WTC11 (cell line): ENCODE results near the gene ESYT1. TPM values are rescaled to one million over a fixed set of nuclear protein-coding genes. Genes with fewer than 3 reads are reported as not detected.

ENCODE experiments used
- ATAC-seq: fragments of 200-7000 bp; cut with Tn5 transposase; 2 replicates; pipeline ENCODE4 v1.10.0; 2021; ENCODE audit warnings: mild to moderate bottlenecking, moderate library complexity
- CTCF ChIA-PET: fragments of 300-600 bp; sonication (Branson Sonifier 250); formaldehyde crosslinking; loops from one replicate; lab custom pipeline; 2021; ENCODE audit warnings: antibody characterized with exemption; lab: Charles Lee
- POLR2A ChIA-PET: fragments of 350-600 bp; sonication (Branson Sonifier 250); formaldehyde crosslinking; loops from one replicate; lab custom pipeline; 2021; ENCODE audit warnings: antibody characterized with exemption; lab: Charles Lee
- DNase-seq: peaks from one replicate; pipeline ENCODE4 v3.0.0; 2021; ENCODE audit warnings: low spot score
- H3K27ac Mint-ChIP-seq: 2 replicates; pipeline ENCODE4 v1.8.0; 2021; ENCODE audit warnings: mixed read lengths
- H3K27me3 Mint-ChIP-seq: 2 replicates; pipeline ENCODE4 v1.8.0; 2021; ENCODE audit warnings: low read depth, mild to moderate bottlenecking, moderate library complexity, mixed read lengths
- H3K36me3 Mint-ChIP-seq: 2 replicates; pipeline ENCODE4 v1.8.0; 2021; ENCODE audit warnings: mixed read lengths
- H3K4me1 Mint-ChIP-seq: 2 replicates; pipeline ENCODE4 v1.8.0; 2022; ENCODE audit warnings: mixed read lengths
- H3K4me3 Mint-ChIP-seq: 2 replicates; pipeline ENCODE4 v1.8.0; 2021; ENCODE audit warnings: mild to moderate bottlenecking, moderate library complexity, mixed read lengths
- H3K9me3 Mint-ChIP-seq: 2 replicates; pipeline ENCODE4 v1.8.0; 2021; ENCODE audit warnings: mixed read lengths
- CREB1 ChIP-seq: sonication (generic); formaldehyde crosslinking; IDR thresholded peaks from 2 replicates; pipeline ENCODE4 v1.8.0; 2023; ENCODE audit warnings: mild to moderate bottlenecking, missing genetic modification reagents
- EMX1 ChIP-seq: fragments of 250-450 bp; sonication (Bioruptor Pico); IDR thresholded peaks from 2 replicates; pipeline ENCODE4 v1.8.0; 2021; ENCODE audit warnings: mild to moderate bottlenecking
- ETV6 ChIP-seq: sonication (generic); formaldehyde crosslinking; IDR thresholded peaks from 2 replicates; pipeline ENCODE4 v1.8.1; 2022; ENCODE audit warnings: mild to moderate bottlenecking, missing genetic modification reagents
- GABPB1 ChIP-seq: sonication (generic); formaldehyde crosslinking; IDR thresholded peaks from 2 replicates; pipeline ENCODE4 v1.8.1; 2023; ENCODE audit warnings: mild to moderate bottlenecking, missing genetic modification reagents
- MXD4 ChIP-seq: fragments of 250-450 bp; sonication (Bioruptor Pico); IDR thresholded peaks from 2 replicates; pipeline ENCODE4 v1.8.0; 2021; ENCODE audit warnings: mild to moderate bottlenecking, moderate library complexity, borderline replicate concordance
- NFATC4 ChIP-seq: fragments of 250-450 bp; sonication (Bioruptor Pico); IDR thresholded peaks from 2 replicates; pipeline ENCODE4 v1.9.0; 2021; ENCODE audit warnings: mild to moderate bottlenecking
- NR2C2 ChIP-seq: sonication (generic); formaldehyde crosslinking; IDR thresholded peaks from 2 replicates; pipeline ENCODE4 v1.8.0; 2022; ENCODE audit warnings: mild to moderate bottlenecking, missing genetic modification reagents
- PRRX2 ChIP-seq: fragments of 250-450 bp; sonication (Bioruptor Pico); IDR thresholded peaks from 2 replicates; pipeline ENCODE4 v1.8.0; 2021; ENCODE audit warnings: mild to moderate bottlenecking
- SP1 ChIP-seq: sonication (generic); formaldehyde crosslinking; conservative IDR thresholded peaks from 2 replicates; pipeline ENCODE4 v1.8.1; 2022; ENCODE audit warnings: missing genetic modification reagents
- ZNF416 ChIP-seq: fragments of 250-450 bp; sonication (Bioruptor Pico); IDR thresholded peaks from 2 replicates; pipeline ENCODE4 v1.9.0; 2021; ENCODE audit warnings: mild to moderate bottlenecking, inconsistent platforms
- ZNF671 ChIP-seq: fragments of 250-450 bp; sonication (Bioruptor Pico); IDR thresholded peaks from 2 replicates; pipeline ENCODE4 v1.8.0; 2021; ENCODE audit warnings: mild to moderate bottlenecking
- total RNA-seq: library from RNA; stranded (reverse); gene quantifications from 3 replicates; pipeline ENCODE4 v1.2.3, GENCODE V29; 2021
- TF ChIP-seq, protein P1 (sequence below): fragments of 250-450 bp; sonication (Bioruptor Pico); IDR thresholded peaks from 2 replicates; pipeline ENCODE4 v1.9.0; 2021; ENCODE audit warnings: mild to moderate bottlenecking
- TF ChIP-seq, protein P2 (sequence below): fragments of 250-450 bp; sonication (Bioruptor Pico); IDR thresholded peaks from 2 replicates; pipeline ENCODE4 v1.9.0; 2021; ENCODE audit warnings: mild to moderate bottlenecking
- TF ChIP-seq, protein P3 (sequence below): fragments of 250-450 bp; sonication (Bioruptor Pico); IDR thresholded peaks from 2 replicates; pipeline ENCODE4 v1.9.0; 2021; ENCODE audit warnings: mild to moderate bottlenecking, borderline replicate concordance
- TF ChIP-seq, protein P4 (sequence below): fragments of 250-450 bp; sonication (Bioruptor Pico); conservative IDR thresholded peaks from 2 replicates; pipeline ENCODE4 v1.9.0; 2021; ENCODE audit warnings: mild to moderate bottlenecking

The ESYT1 gene
- total RNA-seq, 1 experiment from 2014 or later: 80.1 TPM

DNA sequence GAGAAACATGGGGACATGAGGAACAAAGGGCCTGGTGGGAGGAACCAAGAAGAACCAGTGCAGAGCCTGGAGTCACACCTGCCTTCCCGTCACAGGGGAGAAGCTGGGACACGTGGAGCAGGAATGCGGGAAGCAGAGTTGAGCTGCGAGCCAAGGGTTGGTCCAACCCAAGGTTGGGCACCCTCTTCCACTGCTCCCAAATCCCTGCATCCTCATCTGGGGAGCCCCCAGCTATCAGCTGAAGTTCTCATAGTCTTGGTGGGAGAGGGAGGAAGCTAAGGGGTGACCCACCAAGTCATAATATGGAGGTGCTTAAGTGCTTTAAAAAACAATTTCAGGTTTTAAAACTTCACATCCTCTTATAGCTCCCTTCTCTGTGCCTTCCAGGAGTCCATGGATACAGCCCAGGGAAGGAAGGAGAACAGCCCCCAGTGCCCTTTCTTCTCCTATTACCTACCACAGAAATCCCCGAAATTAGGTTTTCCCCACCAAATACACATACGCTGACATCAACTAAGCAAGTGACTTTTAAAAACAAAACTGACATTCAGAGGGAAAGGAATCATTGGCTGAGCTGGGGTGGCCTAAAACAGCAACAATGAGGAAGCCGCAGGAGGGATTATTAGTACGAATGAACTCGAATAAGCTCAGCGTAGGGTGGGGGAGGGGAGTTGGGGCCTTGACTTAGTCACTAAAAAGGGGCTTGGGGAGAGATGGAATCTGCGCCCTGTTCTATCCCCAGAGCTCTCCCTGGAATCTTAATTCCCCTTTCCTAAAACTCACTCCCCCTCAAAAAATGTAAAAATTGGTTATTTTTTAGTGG, 34.6 kb downstream of the ESYT1 start:
- Mint-ChIP-seq H3K27me3 (no peaks in the 10 kb centered on the region), H3K36me3 (peaks cover 74% of the 10 kb centered on the region)

More for the DNA sequence above, 34.6 kb downstream of the ESYT1 start:
- no peaks in the 10 kb centered on the region for H3K9me3 Mint-ChIP-seq
- ChIA-PET CTCF (interaction anchor here (0.6 to 3.4 kb wide), 8 partner anchors 11 to 416 kb away, joined by 3 to 21 read pairs (median 8); partner anchors contain the start of genes ESYT1, MYL6B, RNF41 and SMARCC2), POLR2A (interaction anchor here (0.5 to 7.2 kb wide), 17 partner anchors 9 to 1863 kb away, joined by 3 to 104 read pairs (median 4); partner anchors contain the start of genes ERBB3, ESYT1, MYL6B and RAB5B)
- DNase-seq: no peak
- H3K4me1 Mint-ChIP-seq: peaks cover 43% of the 10 kb centered on the region
- TF ChIP-seq, protein P1, sequence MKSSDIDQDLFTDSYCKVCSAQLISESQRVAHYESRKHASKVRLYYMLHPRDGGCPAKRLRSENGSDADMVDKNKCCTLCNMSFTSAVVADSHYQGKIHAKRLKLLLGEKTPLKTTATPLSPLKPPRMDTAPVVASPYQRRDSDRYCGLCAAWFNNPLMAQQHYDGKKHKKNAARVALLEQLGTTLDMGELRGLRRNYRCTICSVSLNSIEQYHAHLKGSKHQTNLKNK (CRISPR knock-in tag): no peak
- TF ChIP-seq MXD4 (no peak), ZNF416 (peak; percentile 81), NFATC4 (CRISPR knock-in tag) (peak; percentile 76), GABPB1 (CRISPR knock-in tag) (no peak), ETV6 (CRISPR knock-in tag) (no peak), ZNF671 (CRISPR knock-in tag) (peak; percentile 88), CREB1 (CRISPR knock-in tag) (no peak), EMX1 (CRISPR knock-in tag) (peak; percentile 65; the same call in 1 of the 2 replicates), SP1 (CRISPR knock-in tag) (no peak), NR2C2 (no peak), PRRX2 (CRISPR knock-in tag) (peak; percentile 75; the same call in 1 of the 2 replicates)
- TF ChIP-seq, protein P2, sequence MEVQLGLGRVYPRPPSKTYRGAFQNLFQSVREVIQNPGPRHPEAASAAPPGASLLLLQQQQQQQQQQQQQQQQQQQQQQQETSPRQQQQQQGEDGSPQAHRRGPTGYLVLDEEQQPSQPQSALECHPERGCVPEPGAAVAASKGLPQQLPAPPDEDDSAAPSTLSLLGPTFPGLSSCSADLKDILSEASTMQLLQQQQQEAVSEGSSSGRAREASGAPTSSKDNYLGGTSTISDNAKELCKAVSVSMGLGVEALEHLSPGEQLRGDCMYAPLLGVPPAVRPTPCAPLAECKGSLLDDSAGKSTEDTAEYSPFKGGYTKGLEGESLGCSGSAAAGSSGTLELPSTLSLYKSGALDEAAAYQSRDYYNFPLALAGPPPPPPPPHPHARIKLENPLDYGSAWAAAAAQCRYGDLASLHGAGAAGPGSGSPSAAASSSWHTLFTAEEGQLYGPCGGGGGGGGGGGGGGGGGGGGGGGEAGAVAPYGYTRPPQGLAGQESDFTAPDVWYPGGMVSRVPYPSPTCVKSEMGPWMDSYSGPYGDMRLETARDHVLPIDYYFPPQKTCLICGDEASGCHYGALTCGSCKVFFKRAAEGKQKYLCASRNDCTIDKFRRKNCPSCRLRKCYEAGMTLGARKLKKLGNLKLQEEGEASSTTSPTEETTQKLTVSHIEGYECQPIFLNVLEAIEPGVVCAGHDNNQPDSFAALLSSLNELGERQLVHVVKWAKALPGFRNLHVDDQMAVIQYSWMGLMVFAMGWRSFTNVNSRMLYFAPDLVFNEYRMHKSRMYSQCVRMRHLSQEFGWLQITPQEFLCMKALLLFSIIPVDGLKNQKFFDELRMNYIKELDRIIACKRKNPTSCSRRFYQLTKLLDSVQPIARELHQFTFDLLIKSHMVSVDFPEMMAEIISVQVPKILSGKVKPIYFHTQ (CRISPR knock-in tag): 0 out of 2 replicates have a peak, but pooled peaks have one; percentile 26
- TF ChIP-seq, protein P3, sequence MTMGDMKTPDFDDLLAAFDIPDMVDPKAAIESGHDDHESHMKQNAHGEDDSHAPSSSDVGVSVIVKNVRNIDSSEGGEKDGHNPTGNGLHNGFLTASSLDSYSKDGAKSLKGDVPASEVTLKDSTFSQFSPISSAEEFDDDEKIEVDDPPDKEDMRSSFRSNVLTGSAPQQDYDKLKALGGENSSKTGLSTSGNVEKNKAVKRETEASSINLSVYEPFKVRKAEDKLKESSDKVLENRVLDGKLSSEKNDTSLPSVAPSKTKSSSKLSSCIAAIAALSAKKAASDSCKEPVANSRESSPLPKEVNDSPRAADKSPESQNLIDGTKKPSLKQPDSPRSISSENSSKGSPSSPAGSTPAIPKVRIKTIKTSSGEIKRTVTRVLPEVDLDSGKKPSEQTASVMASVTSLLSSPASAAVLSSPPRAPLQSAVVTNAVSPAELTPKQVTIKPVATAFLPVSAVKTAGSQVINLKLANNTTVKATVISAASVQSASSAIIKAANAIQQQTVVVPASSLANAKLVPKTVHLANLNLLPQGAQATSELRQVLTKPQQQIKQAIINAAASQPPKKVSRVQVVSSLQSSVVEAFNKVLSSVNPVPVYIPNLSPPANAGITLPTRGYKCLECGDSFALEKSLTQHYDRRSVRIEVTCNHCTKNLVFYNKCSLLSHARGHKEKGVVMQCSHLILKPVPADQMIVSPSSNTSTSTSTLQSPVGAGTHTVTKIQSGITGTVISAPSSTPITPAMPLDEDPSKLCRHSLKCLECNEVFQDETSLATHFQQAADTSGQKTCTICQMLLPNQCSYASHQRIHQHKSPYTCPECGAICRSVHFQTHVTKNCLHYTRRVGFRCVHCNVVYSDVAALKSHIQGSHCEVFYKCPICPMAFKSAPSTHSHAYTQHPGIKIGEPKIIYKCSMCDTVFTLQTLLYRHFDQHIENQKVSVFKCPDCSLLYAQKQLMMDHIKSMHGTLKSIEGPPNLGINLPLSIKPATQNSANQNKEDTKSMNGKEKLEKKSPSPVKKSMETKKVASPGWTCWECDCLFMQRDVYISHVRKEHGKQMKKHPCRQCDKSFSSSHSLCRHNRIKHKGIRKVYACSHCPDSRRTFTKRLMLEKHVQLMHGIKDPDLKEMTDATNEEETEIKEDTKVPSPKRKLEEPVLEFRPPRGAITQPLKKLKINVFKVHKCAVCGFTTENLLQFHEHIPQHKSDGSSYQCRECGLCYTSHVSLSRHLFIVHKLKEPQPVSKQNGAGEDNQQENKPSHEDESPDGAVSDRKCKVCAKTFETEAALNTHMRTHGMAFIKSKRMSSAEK: 0 out of 2 replicates have a peak, but pooled peaks have one; percentile 55
- TF ChIP-seq, protein P4, sequence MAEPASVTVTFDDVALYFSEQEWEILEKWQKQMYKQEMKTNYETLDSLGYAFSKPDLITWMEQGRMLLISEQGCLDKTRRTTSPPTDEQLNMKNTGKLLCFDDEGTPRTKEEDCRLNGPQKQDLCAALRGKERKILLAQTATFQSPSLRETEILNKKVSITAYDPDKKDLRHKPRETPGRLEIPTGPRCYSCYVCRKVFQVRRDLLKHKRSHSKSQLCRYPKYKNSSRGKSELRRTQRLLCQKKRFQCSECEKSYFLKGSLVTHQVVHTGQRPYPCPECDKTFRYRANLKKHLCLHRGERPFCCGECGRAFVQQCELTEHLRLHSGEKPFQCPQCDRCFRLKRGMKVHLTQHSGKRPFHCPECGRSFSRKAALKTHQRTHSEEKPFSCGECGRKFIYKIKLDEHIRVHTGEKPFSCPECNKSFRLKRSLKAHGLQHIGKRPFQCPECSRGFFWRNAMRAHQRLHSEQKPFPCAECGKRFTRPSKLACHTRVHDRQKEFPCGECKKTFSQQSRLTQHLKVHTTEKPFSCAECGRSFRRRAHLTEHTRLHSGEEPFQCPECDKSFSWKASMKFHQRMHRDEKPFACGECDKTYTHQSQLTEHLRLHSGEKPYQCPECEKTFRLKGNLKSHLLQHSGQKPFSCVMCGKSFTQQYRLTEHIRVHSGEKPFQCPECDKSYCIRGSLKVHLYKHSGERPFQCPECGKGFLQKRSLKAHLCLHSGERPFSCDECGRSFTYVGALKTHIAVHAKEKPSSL (CRISPR knock-in tag): peak; percentile 75; the same call in 1 of the 2 replicates
- peak overlapping the region; percentile 20; the same call in 1 of the 2 replicates for H3K4me3 Mint-ChIP-seq
- H3K27ac Mint-ChIP-seq: peak overlapping the region; percentile 90
- ATAC-seq: no peak
